Stomach (tissue), 4 donors: ENCODE data around the gene TLE7.

Experiments used
- CTCF ChIP-seq, 7 experiments: fragments of 450-650 bp in 4 of 7; fragments of 200-600 bp in 3 of 7; sonication (generic) in 3 of 7; IDR thresholded peaks; one replicate each; pipeline ENCODE4 v1.5.1; 2016 to 2019; ENCODE audit warnings: antibody characterized with exemption in 7 of 7, control low read depth in 2 of 7, mild to moderate bottlenecking in 1 of 7
- EP300 ChIP-seq: sonication (generic); formaldehyde crosslinking; IDR thresholded peaks from one replicate; pipeline ENCODE4 v1.6.1; 2017; ENCODE audit warnings: antibody characterized with exemption

DNA sequence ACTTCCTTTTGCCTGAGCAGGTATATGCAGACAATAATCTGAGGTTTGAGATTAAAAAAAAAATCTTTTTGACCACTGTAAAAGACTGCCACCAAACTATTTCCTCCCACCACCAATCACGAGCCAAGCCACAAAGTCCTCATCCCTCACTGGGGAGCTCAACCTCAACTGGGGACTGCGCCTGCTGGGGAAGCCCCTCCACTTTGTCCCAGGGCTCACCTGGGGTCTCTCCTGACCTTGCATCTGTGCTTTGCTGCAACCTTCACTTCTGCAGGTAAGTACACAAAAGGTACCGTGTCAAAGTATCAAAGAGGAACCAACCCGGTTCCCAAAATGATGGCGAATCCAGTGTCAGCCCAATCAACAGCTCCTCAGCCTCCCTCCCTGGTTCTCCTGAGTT, 35.5 kb downstream of the TLE7 start:
- TF ChIP-seq EP300 (no peak), CTCF (IDR thresholded peaks at IDR 0.05) (no peak)
